Measurements from ENCODE around the gene TBC1D22A. TPM values are rescaled to one million over a fixed set of nuclear protein-coding genes. Genes with fewer than 3 reads are reported as not detected.

TBC1D22A gene
- total and polyA plus RNA-seq, 2 experiments from 2014 or later, result 16.6 to 18.5 TPM

DNA sequence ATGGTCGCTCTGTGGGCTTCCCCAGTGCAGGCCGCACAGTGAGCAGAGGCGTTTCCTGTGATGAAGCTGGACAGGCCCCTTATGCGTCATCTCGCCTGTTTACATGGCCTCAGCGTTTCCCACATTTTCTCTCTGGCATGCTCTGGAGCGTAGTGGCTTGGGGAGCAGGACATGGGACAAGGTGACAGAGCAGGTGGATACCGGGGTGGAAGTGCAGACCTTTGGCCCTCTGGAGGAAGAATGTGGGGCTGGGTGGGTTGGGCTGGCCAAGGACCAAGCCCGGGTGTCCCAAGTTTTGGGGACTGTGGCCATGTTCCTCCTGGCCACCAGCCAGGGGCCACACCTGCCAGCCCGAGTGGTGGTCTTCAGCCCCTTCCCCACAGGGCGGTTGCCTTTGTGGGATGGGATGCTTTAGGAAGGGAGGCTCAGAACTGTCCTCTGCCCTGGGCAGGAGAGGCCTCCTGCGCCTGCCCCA, 446.6 kb downstream of the TBC1D22A start:
- H3K9me3 ChIP-seq (ENCODE audit: low read depth), result no peaks in the 10 kb centered on the region
- H3K36me3 ChIP-seq, result no peaks in the 10 kb centered on the region
- DNase-seq (ENCODE audit: low read depth in 1 of 2, low spot score in 1 of 2), result peak in 1 of 2 donors; percentile 10
- H3K27me3 ChIP-seq, result no peaks in the 10 kb centered on the region
- no peaks in the 10 kb centered on the region for H3K4me1 ChIP-seq (ENCODE audit: low read depth)
- no peak overlapping the region for H3K27ac ChIP-seq
- TF ChIP-seq, protein P1, sequence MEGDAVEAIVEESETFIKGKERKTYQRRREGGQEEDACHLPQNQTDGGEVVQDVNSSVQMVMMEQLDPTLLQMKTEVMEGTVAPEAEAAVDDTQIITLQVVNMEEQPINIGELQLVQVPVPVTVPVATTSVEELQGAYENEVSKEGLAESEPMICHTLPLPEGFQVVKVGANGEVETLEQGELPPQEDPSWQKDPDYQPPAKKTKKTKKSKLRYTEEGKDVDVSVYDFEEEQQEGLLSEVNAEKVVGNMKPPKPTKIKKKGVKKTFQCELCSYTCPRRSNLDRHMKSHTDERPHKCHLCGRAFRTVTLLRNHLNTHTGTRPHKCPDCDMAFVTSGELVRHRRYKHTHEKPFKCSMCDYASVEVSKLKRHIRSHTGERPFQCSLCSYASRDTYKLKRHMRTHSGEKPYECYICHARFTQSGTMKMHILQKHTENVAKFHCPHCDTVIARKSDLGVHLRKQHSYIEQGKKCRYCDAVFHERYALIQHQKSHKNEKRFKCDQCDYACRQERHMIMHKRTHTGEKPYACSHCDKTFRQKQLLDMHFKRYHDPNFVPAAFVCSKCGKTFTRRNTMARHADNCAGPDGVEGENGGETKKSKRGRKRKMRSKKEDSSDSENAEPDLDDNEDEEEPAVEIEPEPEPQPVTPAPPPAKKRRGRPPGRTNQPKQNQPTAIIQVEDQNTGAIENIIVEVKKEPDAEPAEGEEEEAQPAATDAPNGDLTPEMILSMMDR (IDR thresholded peaks at IDR 0.05; ENCODE audit: low read depth, low read length), result no peak
- H3K4me3 ChIP-seq, result no peak overlapping the region

DNA sequence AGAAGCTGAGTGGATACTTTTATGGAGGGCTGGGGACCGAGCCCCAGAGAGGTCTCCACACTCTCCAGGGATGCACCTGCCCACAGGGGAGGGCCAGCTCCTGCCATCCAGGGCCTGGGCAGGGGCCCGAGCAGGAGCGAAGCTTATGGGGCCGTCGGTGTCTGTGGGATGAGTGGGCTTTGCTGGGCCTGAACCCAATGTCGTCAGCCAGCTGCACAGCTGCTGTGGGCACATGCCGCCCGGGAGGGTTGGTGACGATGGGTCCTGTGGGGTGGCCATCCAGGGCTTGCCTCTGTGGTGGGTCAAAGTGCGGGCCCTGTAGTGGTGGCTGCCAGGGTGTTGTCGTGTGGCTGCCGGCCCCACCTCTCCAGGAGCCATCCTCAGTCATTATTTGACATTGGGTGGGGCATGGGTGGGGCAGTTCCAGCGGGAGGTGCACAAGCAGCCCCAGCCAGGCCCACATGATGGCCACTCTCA, 447.1 kb downstream of the TBC1D22A start:
- H3K4me1 ChIP-seq (ENCODE audit: low read depth), result no peaks in the 10 kb centered on the region
- H3K27ac ChIP-seq, result no peak overlapping the region
- H3K27me3 ChIP-seq, result no peaks in the 10 kb centered on the region
- DNase-seq (ENCODE audit: low read depth in 1 of 2, low spot score in 1 of 2), result no peak
- TF ChIP-seq, protein P1 (IDR thresholded peaks at IDR 0.05; ENCODE audit: low read depth, low read length), result no peak
- no peak overlapping the region for H3K4me3 ChIP-seq
- no peaks in the 10 kb centered on the region for H3K36me3 ChIP-seq
- H3K9me3 ChIP-seq (ENCODE audit: low read depth), result no peaks in the 10 kb centered on the region

DNA sequence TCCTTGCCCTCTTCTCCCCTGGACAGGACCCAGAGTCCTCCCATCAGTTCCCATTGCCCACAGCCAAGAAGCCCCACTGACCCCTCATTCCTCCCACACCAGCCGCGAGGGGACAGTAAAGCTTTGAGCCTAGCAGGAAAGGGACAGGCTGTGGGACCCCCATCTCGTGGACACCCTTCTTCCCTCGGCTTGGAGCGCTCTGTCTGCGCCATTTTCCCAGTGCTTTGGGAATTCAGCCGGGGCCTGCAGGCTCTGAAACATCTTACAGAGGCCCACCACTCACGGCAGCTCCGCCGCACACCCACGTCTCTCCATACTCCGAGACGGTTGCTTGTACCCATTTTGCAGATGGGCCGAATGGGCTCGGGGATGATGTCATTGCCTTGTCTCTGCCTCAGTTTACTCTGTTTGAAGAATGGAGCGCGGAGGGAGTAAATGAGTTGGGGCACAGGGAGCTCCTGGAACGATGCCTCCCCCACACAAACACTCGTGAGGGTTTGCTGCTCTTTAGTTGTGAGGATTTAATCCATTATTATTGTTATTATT, 447.7 kb downstream of the TBC1D22A start:
- Histone ChIP-seq H3K9me3 (ENCODE audit: low read depth) (no peaks in the 10 kb centered on the region), H3K36me3 (no peaks in the 10 kb centered on the region), H3K27me3 (no peaks in the 10 kb centered on the region), H3K4me3 (no peak overlapping the region), H3K4me1 (ENCODE audit: low read depth) (no peaks in the 10 kb centered on the region), H3K27ac (no peak overlapping the region)
- no peak for DNase-seq (ENCODE audit: low read depth in 1 of 2, low spot score in 1 of 2)
- TF ChIP-seq, protein P1 (IDR thresholded peaks at IDR 0.05; ENCODE audit: low read depth, low read length), result no peak

DNA sequence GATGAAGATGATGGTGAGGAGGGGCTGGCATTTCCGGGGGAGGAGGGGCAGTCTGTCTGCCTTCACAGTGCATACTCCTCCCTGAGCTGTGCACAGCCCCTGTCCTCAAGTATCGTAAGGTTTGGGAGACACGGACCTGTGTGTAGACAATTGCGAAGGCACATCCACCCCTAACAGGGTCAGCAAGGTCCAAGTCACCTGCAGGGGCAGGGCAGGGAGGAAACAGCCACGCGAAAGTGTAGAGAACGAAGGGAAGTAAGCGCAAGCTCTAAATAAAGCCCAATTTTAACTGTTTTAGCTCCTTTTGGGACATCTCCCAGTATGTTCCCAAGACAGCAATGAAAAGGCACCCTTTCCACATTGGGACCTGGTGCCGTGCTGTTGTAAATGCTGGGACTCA, 448.2 kb downstream of the TBC1D22A start:
- no peaks in the 10 kb centered on the region for H3K9me3 ChIP-seq (ENCODE audit: low read depth)
- no peaks in the 10 kb centered on the region for H3K27me3 ChIP-seq
- no peak for DNase-seq (ENCODE audit: low read depth in 1 of 2, low spot score in 1 of 2)
- H3K4me1 ChIP-seq (ENCODE audit: low read depth), result no peaks in the 10 kb centered on the region
- H3K27ac ChIP-seq, result no peak overlapping the region
- TF ChIP-seq, protein P1 (IDR thresholded peaks at IDR 0.05; ENCODE audit: low read depth, low read length), result no peak
- no peak overlapping the region for H3K4me3 ChIP-seq
- H3K36me3 ChIP-seq, result no peaks in the 10 kb centered on the region

DNA sequence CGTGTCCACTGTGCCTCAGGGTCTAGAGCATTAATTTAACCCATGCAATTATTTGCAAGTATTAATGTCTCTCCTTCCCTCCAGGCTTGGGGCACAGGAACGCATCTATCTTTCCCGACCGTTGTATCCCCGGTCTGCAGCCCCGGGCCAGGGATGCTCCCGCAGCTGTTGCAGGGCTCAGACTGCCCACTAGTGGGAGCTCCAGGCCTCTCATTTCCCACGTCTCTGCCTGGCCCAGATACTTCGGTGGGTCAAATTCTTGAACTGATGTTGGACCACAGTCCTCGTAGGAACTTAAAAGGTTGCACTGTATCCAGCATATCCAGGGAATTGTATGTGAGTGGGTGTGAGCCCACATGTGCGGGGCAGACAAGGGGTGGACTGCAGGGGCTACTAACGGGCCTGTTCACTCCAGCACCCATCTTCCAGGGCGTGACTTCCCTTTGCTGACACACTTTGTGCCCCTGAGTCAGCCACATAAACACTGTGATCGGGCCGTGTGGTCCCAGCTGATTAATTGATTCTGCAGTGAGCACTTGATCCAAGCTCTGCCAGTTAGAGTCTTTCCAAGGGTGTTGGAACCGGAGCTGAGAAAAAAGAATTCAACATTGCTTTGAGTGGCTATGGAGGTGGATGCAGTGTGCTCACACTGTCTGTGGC, 451.3 kb downstream of the TBC1D22A start:
- Histone ChIP-seq H3K9me3 (ENCODE audit: low read depth) (no peaks in the 10 kb centered on the region), H3K27ac (no peak overlapping the region), H3K36me3 (no peaks in the 10 kb centered on the region), H3K4me3 (no peak overlapping the region), H3K27me3 (no peaks in the 10 kb centered on the region), H3K4me1 (ENCODE audit: low read depth) (no peaks in the 10 kb centered on the region)
- DNase-seq (ENCODE audit: low read depth in 1 of 2, low spot score in 1 of 2), result peak in 1 of 2 donors; percentile 16
- TF ChIP-seq, protein P1 (IDR thresholded peaks at IDR 0.05; ENCODE audit: low read depth, low read length), result peak; percentile 49

Measured in cardiac muscle cell (in vitro differentiated cells and primary cell).